ENCODE measurements around the gene CHRNB4.
"Not testable (repeated sequence)": the region's sequence is repeated elsewhere in the genome, so short reads cannot be mapped to it uniquely, and the experiment has no call there.

Gene CHRNB4

GRCh38 chr15:78641102-78641748, at the start of gene CHRNB4:
Gene CHRNB4, minus strand, starts transcription at chr15:78641210. Its CDS starts 77 bp downstream, at chr15:78641133.
- peak in 1 of 2 donors; percentile 32 for DNase-seq

DNA sequence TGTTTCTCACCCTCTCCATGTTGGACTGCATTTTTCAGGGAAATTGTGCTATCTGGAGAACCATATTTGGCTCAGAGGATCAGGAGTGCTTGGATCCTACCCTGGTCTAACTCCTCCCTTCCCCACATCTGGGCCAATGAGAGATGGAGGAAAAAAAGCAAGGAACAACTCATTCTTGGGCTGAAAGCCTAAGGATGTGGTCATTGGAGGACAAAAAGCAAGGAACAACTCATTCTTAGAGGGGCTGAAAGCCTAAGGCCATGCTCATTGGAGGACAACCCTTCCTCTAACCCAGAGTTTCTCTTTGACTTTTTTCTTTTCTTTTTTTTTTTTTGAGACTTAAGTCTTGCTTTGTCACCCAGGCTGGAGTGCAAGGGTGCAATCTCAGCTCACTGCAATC, 48.6 kb upstream of the CHRNB4 start:
- no peak for DNase-seq

GRCh38 chr15:78685925-78686324, 44.9 kb upstream of the CHRNB4 start:
- DNase-seq: no peak

DNA sequence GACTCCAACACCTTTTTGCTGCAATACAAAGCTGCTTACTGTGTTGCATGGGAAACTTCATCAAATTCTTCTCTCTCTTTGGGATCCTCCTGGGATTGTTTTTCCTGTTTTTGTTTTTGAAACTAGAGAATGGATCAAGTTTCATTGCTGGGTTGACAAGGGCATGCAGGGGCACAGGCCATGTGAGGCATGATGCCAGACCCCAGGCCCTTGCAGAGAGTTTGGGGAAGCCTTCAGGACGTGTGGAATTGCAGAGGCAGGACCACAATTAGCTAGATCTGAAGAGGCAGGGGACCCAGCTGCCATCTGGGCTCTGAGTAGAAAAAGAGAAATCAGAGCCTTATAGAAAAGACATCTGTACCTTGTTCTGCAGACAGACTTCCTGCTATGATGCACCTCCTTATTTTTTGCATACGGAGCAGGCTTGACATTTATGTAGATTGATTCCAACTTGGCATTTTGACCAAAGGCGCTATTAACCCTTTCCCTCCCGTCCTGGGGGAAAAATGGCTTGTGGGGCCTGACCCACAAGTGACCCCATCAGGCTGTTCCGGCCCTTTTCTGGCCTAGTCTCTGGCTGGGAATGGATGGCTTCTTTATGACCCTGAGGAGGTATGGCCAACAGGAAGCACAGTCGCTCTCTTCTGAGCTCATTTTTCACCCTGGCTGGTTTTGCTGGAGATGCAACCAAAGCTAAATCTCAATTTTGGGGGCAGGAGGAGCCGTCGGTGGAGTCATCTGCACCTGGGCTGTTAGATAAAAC, 44.3 kb upstream of the CHRNB4 start:
- DNase-seq: no peak

DNA sequence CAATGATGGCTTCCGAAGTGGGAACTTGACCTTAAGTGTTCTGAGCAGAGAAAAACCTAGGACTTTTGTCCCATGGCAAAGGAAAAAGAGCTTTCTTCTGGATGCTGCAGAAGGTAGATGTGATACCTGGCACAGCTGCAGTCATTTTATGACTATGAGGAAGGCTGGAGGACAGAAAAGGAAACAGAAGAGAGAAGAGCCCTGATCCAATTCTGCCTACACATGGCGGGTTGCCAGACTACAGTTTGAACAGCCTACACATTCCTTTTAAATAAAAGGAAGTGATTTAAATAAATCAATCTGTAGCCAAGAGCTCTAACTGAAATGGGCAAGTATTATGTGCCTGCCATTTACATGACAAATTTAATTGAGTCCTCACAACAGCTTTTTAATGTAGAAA, 43.6 kb upstream of the CHRNB4 start:
- DNase-seq: no peak

GRCh38 chr15:78683599-78683998, 42.6 kb upstream of the CHRNB4 start:
- not testable (repeated sequence) for DNase-seq

GRCh38 chr15:78682693-78683410, 41.8 kb upstream of the CHRNB4 start:
- no peak for DNase-seq

- DNase-seq: no peak
Observed at GRCh38 chr15:78682004-78682651, 41.1 kb upstream of the CHRNB4 start.

- DNase-seq: no peak
Observed at GRCh38 chr15:78681281-78682003, 40.4 kb upstream of the CHRNB4 start.

DNA sequence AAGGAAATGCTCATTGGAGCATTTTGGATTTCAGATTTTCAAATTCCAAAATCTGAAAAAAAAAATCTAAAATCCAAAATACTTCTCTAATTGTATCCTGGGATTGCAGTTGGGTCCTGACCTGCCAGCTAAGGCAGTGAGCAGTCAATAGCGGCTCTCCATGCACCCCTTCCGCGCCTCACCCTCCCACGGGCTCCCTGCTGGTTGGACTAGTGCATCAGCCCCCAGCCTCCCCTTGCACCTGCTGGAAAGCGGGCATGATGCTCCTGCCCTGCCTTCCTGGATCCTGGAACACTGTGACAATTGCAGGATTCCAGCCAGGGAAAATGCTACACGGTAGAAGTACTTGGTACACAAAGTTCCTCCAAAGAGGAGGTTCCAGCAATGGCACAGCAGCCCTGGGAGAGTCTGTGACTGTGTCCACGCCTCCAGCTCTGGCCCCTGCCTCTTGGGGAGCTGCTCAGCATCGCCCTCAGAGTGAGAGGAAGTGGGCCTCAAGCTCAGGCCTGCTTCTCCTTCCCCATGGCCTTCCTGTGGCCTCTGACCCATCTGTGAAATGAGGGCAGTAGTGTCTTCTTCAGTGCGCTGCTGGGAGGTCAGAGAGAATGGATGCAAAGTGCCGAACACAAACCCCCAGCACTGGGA, 39.5 kb upstream of the CHRNB4 start:
- DNase-seq: no peak

DNA sequence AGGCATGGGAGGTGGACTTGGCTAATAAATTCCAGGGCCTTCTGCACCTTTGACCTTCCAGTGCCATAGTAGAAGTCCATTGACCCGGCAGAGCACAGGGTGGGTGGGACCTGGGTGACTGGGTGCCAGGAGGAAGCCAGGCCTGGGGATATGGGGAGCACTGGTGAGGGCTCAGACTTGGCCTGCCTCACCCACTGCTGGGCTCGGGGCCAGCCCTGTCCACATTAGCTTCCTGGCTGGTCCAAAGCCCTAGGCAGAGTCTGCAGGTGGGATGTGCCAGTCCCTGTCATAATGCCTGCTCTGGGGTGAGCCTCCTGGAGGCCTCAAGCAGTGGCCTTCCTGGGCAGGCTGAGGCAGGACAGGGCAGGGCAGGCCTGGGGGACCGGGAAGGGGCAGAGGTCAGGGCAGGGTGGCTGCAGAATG, 38.1 kb upstream of the CHRNB4 start:
- DNase-seq: no peak

DNA sequence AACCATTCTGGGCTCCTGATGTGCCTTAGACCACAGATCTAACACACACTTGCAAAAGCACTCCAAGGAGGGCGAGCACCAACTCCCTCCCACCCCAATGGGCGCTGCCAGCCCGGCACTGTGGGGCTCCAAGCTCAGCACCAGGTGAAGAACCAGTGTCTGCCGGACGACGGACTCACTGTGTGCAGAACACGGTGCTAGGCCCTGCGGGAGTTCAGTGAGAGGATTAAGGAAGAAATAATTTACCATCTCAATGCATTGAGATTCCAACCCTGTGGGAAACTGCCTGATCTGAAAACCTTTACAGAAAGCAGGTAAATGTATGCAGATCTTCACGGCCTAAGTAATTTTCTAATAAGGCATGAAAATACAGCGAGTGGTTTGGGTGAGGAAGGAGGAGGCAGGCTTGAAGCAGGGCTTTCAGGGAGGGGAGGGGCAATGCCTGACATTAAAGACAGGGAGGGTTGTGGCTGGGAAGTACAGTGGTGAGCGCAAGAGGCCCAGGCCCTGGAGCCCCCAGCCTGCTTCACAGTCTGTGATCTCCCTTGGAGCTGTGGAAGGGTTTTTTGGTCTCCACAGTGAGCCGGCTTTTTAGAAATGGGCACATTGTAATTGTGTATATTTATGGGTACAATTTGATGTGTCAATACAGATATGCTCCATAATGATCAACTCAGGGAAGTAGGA, 35.6 kb upstream of the CHRNB4 start:
- DNase-seq: no peak

DNA sequence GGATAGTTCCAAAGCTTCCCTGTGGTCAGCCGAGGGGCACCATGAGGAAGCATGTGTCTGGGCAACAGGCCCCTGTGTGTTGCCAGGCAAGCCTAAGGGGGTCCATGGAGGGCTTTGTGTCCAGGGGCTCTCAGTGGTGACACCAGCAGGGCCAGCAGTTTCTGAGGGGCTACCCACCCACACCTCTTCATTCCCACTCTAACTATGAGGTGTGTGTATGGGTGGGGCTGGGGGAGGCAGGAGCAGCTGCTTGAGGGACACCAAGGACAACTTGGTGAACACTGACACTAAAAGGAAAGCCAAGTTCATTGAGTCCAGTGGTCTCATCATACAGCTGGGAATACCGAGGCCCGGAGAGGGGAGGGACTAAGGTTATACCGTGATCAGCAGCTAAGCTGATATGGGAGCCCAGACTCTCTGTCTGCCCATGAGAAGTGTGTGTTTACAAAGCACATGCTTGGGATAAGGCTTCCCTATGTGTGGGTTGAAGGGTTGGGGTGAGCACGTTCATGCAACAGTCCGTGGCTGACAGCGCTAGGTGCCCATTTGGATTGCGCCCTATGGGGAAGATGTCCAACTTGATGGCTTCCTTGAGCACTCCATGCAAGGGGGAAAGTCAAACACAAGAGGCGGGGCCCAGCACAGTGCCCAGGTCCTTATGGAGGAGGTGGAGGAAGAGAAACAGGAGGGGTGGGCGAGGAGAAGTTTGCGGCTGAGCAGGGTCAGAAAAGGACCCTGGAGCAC, 34.8 kb upstream of the CHRNB4 start:
- DNase-seq: no peak

DNA sequence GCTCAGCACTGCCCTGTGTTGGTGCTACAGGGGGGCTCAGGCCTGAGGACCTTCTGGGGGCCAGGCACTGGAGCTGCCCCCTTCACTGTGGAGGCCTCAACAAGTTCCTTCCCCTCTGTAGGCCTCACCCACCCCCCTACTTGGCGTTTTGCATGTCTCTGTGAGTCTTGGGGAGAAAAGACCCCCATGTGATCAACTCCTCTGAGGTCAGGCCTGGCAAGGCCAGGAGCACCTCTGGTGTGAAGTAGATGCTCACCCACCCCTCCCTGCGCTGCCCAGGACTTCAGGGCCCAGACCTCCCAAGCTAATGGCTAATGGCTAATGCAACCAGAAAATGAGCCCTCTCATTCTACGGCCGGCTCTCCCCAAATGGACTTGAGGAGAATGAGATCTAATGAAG, 34.2 kb upstream of the CHRNB4 start:
- DNase-seq: no peak

DNA sequence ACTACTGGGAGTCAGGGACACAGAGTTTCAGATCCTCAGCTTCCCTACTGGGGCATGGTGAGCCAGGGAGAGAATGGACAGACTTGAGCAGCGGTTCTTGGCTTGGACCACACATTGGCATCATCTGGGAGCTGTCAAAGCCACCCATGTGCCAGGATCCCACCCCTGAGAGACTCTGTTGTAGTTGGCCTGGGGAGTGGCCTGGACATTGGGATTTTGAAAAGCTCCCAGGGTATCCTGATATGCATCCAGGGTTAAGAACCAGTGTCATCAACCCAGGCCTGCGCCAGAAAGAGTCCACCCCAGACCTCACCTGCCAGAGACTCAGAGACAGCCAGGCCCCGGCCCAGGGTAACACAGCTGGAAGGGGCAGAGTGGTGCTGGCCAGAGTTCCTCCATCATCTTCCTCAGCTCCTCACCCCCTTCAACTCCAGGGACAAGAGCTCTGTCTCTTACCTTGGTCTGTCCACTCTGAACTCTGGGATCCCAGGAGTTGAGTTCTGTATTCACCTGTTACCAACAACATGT, 33.0 kb upstream of the CHRNB4 start:
- DNase-seq: no peak

DNA sequence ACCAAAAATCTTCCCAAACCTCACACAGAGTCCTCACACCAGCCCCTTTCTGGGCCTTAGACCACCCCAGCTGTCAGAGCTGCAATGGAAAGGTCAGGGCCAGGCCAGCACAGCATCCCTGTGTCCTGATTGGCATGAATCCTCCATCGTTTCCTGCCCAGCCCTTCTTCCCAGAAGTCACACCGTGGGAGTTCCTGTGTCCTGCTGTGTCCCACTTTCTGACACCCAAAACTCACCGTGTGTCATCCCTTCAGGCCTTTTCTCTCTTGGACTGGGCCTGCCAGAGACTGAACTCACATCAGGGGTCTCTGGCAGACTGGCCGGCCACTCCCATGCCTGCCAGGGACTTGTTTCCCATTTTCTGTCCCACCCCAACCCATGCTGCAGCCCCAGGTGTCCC, 32.5 kb upstream of the CHRNB4 start:
- DNase-seq: no peak

- no peak for DNase-seq
Observed at GRCh38 chr15:78672285-78673014, 31.4 kb upstream of the CHRNB4 start.

DNA sequence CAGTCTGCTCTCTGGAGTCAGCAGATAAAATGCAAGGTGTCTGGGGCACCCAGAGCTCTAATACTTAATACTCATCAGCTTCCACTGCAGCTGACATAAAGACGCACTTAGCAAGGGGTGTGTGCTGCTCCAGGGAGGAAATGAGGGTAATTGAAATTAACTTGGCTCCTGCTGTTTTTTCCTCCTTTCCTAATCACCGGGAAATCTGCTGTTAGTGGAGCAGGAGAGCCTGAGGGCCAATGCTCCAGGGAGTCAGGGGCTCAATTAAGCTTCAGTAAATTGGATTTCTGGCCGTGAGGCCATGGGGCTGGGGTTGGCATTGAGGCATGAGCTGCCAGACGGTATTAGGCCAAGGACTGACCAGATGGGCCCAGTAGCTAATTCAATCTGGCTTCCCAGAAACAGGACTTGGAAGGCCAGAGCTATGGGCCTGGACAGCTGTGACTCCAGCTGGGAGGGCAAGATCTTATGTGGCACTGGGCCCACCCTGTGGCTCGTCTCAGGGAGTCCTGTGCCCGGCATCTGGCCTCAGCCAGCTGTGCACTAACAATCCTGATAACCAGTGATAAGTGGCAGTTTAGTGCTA, 30.7 kb upstream of the CHRNB4 start:
- DNase-seq: no peak

- no peak for DNase-seq
Observed at GRCh38 chr15:78668987-78669386, 28.0 kb upstream of the CHRNB4 start.
